Activated CD8-positive, alpha-beta T cell treated with anti-CD3 and anti-CD28 coated beads for 36 hours (primary cell): Measurements from ENCODE around the gene PRPF19. TPM values are rescaled to one million over a fixed set of nuclear protein-coding genes. Genes with fewer than 3 reads are reported as not detected.

Source experiments
- ATAC-seq: fragments of 200-7000 bp; cut with Tn5 transposase; one replicate; pipeline ENCODE4 v1.10.0; 2021; ENCODE audit warnings: mild to moderate bottlenecking, moderate library complexity
- CTCF ChIA-PET: fragments of 350-600 bp; sonication (Branson Sonifier 250); formaldehyde crosslinking; loops from one replicate; lab custom pipeline; 2021; ENCODE audit warnings: antibody characterized with exemption; lab: Charles Lee
- POLR2A ChIA-PET: fragments of 350-600 bp; sonication (Branson Sonifier 250); formaldehyde crosslinking; loops from one replicate; lab custom pipeline; 2021; ENCODE audit warnings: antibody characterized with exemption; lab: Charles Lee
- DNase-seq: peaks from one replicate; pipeline ENCODE4 v3.0.0-alpha.2; 2020
- H3K27ac Mint-ChIP-seq: one replicate; pipeline ENCODE4 v1.8.0; 2021; ENCODE audit warnings: mild to moderate bottlenecking, mixed read lengths
- H3K27me3 Mint-ChIP-seq: one replicate; pipeline ENCODE4 v1.8.0; 2021; ENCODE audit warnings: mixed read lengths
- H3K36me3 Mint-ChIP-seq: one replicate; pipeline ENCODE4 v1.8.0; 2021; ENCODE audit warnings: low read depth, mixed read lengths
- H3K4me1 Mint-ChIP-seq: one replicate; pipeline ENCODE4 v1.8.0; 2021; ENCODE audit warnings: low read depth, mixed read lengths
- H3K4me3 Mint-ChIP-seq: one replicate; pipeline ENCODE4 v1.8.0; 2021; ENCODE audit warnings: mild to moderate bottlenecking, moderate library complexity, mixed read lengths
- H3K9me3 Mint-ChIP-seq: one replicate; pipeline ENCODE4 v1.8.0; 2021; ENCODE audit warnings: mixed read lengths
- intact Hi-C: fragments of 100-400 bp; cut with micrococcal nuclease; formaldehyde crosslinking; loops from one replicate; pipeline ENCODE4 v1.10.0; 2022
- total RNA-seq, 2 experiments: library from RNA; stranded (reverse); gene quantifications; one replicate each; pipeline ENCODE4 v1.2.3, GENCODE V29; 2021
- TF ChIP-seq, protein P1 (sequence below): fragments of 200-600 bp; IDR thresholded peaks from one replicate; pipeline ENCODE4 v1.8.0; 2022; ENCODE audit warnings: antibody characterized with exemption, mild to moderate bottlenecking

Gene PRPF19
- total RNA-seq, 2 experiments from 2014 or later = 142 to 150 TPM

DNA sequence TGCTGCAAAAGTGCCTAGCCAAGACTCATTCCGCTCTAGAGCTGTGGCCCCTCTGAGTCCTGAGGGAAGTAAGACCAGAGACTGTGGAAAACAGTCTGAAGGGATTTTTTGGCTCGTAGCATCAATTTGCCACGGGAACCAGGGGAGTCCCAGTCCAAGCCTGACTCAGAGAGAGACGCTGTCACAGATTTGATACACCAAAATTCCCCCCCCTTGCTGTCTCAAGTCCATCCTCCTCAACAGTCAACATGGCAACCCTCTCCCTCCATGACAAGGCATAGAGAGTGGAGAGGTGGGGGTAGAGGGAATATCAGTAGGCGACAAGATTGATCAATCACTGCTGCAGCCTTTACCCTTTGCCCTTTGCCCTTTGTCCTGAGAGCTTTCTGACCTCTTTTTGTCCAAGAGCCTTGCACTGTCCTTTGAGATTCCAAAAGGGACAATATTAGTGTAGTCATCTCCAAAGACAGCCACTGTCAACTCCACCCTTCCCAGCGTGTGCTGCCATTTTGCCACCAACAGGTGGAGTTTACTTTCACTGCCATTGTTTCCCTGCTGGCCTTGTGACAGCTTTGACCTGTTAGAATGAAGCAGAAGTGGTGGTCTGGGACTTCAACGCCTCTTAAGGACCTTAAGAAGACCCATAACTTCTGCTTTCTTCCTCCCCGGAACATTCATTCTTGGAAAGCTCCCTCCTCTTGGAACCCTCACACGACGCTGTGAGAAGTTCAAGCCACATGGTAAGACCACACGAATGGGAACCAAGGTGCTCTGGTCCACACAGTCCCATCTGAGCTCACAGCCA is 38.3 kb upstream of the PRPF19 start:
- no peak for ATAC-seq
- intact Hi-C loops = no loop called here
- Mint-ChIP-seq H3K4me3 (no peak overlapping the region), H3K27ac (no peak overlapping the region), H3K27me3 (no peaks in the 10 kb centered on the region), H3K36me3 (no peaks in the 10 kb centered on the region), H3K9me3 (no peaks in the 10 kb centered on the region), H3K4me1 (peaks cover 5% of the 10 kb centered on the region)
- ChIA-PET CTCF (interaction anchor here (0.8 to 1.3 kb wide), 2 partner anchors 29 to 186 kb away, joined by 3 read pairs; no protein-coding TSS in a partner anchor), POLR2A (no interaction called here)
- TF ChIP-seq, protein P1, sequence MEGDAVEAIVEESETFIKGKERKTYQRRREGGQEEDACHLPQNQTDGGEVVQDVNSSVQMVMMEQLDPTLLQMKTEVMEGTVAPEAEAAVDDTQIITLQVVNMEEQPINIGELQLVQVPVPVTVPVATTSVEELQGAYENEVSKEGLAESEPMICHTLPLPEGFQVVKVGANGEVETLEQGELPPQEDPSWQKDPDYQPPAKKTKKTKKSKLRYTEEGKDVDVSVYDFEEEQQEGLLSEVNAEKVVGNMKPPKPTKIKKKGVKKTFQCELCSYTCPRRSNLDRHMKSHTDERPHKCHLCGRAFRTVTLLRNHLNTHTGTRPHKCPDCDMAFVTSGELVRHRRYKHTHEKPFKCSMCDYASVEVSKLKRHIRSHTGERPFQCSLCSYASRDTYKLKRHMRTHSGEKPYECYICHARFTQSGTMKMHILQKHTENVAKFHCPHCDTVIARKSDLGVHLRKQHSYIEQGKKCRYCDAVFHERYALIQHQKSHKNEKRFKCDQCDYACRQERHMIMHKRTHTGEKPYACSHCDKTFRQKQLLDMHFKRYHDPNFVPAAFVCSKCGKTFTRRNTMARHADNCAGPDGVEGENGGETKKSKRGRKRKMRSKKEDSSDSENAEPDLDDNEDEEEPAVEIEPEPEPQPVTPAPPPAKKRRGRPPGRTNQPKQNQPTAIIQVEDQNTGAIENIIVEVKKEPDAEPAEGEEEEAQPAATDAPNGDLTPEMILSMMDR = no peak
- DNase-seq = no peak

DNA sequence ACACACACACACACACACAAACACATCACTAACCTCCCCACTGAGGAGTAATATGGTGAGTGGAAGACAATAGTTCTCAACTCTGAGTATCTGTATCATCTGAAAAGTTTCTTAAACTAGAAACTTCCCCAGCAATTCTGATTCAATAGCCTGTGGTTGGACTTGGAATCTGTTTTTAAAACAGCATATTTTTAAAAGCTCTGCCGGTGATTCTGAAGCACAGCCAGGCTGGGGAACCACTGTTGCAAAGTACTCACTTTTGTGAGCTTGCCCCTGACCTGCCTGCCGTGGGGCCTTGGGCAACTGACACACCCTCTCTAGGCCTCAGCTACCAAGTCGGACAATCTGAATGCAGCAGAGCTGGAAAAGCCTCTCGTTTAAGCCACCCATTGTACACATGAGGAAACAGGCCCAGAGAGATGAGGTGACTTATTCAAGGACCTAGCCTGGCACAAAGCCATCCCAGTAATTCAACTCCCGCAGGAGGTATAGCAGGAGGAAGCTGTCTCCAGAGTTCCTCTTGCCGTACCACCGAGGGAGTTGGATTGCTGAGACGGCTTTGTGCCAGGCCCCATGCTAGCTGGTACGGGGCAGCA is 36.7 kb upstream of the PRPF19 start:
- Mint-ChIP-seq H3K4me1 (no peaks in the 10 kb centered on the region), H3K27me3 (no peaks in the 10 kb centered on the region), H3K36me3 (no peaks in the 10 kb centered on the region), H3K9me3 (no peaks in the 10 kb centered on the region), H3K27ac (no peak overlapping the region), H3K4me3 (no peak overlapping the region)
- TF ChIP-seq, protein P1 = no peak
- ChIA-PET CTCF (interaction anchor here (0.9 to 1.6 kb wide), 5 partner anchors 15 to 244 kb away, joined by 3 to 5 read pairs (median 3); no protein-coding TSS in a partner anchor), POLR2A (interaction anchor here (1.1 kb wide), 2 partner anchors 8 to 53 kb away, joined by 3 read pairs; no protein-coding TSS in a partner anchor)
- DNase-seq (no peak), ATAC-seq (no peak)
- intact Hi-C loops = no loop called here

DNA sequence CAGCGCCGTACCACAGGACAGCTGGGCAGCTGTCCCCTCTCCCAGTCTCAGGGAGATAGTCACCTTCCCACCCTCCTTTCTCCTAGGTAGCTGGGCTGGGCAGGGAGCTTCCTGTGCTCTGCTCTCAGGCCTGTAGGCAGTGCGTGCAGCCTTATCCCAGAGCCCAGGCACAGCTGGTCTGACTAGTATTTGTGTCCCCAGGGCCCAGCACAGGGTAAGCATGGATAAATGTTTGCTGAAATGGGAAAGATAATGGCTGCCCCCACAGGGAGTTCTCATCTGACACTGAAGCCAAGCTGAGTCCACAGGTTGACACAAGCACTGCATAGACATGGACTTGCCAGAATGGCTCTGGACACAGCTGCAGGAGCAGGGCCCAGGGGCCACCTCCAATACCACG is 35.8 kb upstream of the PRPF19 start:
- DNase-seq = no peak
- ChIA-PET CTCF (interaction anchor here (1.0 to 1.6 kb wide), 4 partner anchors 16 to 245 kb away, joined by 3 to 5 read pairs (median 4); no protein-coding TSS in a partner anchor), POLR2A (interaction anchor here (1.1 to 2.4 kb wide), 3 partner anchors 8 to 52 kb away, joined by 3 to 8 read pairs (median 3); no protein-coding TSS in a partner anchor)
- intact Hi-C loops = no loop called here
- Mint-ChIP-seq H3K9me3 (no peaks in the 10 kb centered on the region), H3K36me3 (no peaks in the 10 kb centered on the region), H3K4me1 (no peaks in the 10 kb centered on the region), H3K4me3 (no peak overlapping the region), H3K27me3 (no peaks in the 10 kb centered on the region), H3K27ac (no peak overlapping the region)
- no peak for ATAC-seq
- TF ChIP-seq, protein P1 = no peak

DNA sequence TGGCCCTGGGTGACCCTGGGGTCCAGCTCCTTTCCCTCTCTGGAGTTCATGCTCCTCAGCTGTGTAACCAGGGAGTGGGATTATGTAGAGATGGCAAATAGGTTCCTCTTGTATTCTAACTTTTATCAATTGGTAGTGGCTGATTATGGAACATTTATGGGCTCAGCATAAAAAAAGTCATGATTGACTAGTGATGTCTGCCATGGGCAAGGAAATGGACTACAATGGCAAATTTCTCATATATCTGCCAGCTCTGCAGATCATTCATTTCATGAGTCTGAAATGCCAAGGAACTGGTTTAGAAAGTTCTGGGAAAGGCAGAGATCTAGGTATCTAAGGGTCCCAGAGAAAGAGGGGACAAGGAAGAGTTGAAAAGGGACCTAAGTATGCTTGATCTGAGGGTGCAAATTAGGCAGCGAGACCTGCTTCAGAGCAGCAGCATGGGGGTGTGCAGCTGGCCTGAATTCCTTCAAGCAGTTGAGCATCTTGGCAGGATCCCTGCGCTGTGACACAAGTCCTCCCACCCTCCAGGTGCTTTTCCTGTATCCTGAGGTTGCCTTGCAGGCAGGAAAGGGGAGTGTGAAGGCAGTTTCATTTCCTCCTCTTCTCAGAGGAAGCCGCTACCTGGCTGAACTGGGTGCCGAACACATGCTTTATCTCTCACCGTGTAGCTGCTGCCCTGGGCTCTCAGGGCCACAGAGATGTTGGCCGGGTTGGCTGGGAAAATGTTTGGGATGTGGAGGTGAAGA is 35.2 kb upstream of the PRPF19 start:
- no peaks in the 10 kb centered on the region for H3K27me3 Mint-ChIP-seq
- H3K9me3 Mint-ChIP-seq = no peaks in the 10 kb centered on the region
- H3K4me1 Mint-ChIP-seq = no peaks in the 10 kb centered on the region
- H3K4me3 Mint-ChIP-seq = no peak overlapping the region
- TF ChIP-seq, protein P1 = no peak
- POLR2A ChIA-PET = interaction anchor here (1.1 to 2.4 kb wide), 5 partner anchors 9 to 37 kb away, joined by 3 to 8 read pairs (median 4); partner anchors contain the start of gene TMEM132A
- no peak overlapping the region for H3K27ac Mint-ChIP-seq
- DNase-seq = no peak
- H3K36me3 Mint-ChIP-seq = no peaks in the 10 kb centered on the region
- intact Hi-C loops = no loop called here
- CTCF ChIA-PET = interaction anchor here (0.7 to 2.3 kb wide), 4 partner anchors 8 to 246 kb away, joined by 4 to 7 read pairs (median 4); no protein-coding TSS in a partner anchor
- ATAC-seq = no peak
